ENCODE data around the gene SLC45A2.

DNA sequence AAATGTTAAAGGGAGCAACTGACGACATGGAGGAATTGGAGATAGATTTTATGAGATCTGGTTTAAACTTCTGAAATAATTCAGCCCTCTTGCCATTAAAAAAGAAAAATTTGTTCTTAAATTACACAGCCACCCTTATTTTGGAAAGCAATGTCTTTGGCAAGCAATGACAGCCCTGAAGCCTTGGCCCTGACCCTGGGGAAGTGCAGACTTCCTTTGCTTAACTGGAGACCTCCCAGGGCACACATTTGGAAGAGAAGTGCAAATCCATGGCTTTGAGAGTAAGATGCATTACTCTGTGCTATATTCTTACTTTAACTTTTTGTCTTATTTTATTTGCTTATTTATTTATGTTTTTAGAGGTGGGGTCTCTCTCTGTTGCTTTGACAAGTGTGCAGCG is 26.3 kb downstream of the SLC45A2 start:
- TF ChIP-seq CTCF (IDR thresholded peaks at IDR 0.05; ENCODE audit: low read depth, low read length) (no peak), POLR2A (IDR thresholded peaks at IDR 0.05; ENCODE audit: extremely low read depth, insufficient read length) (no peak), MYC (IDR thresholded peaks at IDR 0.05; ENCODE audit: low read depth, low read length) (no peak)
- TF ChIP-seq, protein P1, sequence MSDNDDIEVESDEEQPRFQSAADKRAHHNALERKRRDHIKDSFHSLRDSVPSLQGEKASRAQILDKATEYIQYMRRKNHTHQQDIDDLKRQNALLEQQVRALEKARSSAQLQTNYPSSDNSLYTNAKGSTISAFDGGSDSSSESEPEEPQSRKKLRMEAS (IDR thresholded peaks at IDR 0.05; ENCODE audit: low read depth, low read length) = no peak

All from NB4 (cell line).